GM12878 (cell line): ENCODE results near the gene CSF3R. TPM values are rescaled to one million over a fixed set of nuclear protein-coding genes. Genes with fewer than 3 reads are reported as not detected.

Experiments
- ATAC-seq: fragments of 200-7000 bp; cut with Tn5 transposase; 3 replicates; pipeline ENCODE4 v1.9.1; 2020; ENCODE audit warnings: mild to moderate bottlenecking, moderate library complexity
- BruUV-seq: library from RNA; stranded (reverse); fragments of 400-500 nt; replicated peaks from 2 replicates; lab custom pipeline; 2021; lab: Mats Ljungman, UMichigan
- CTCF ChIA-PET: fragments of 300-600 bp; sonication (Branson Sonifier 250); formaldehyde crosslinking; extraction: SDS; loops from one replicate; lab custom pipeline; 2021; ENCODE audit warnings: inconsistent platforms; lab: Yijun Ruan, JAX
- POLR2A ChIA-PET: fragments of 350-600 bp; formaldehyde crosslinking; extraction: SDS; loops from one replicate; lab custom pipeline; 2021; ENCODE audit warnings: inconsistent platforms; lab: Charles Lee
- RAD21 ChIA-PET: fragments of 300-600 bp; sonication (Branson Sonifier 250); formaldehyde crosslinking; loops from one replicate; lab custom pipeline; 2023; ENCODE audit warnings: antibody characterized with exemption; ENCODE audit not compliant: unreplicated experiment; lab: Charles Lee
- SMC1A ChIA-PET: fragments of 300-600 bp; sonication (Branson Sonifier 250); formaldehyde crosslinking; loops from one replicate; lab custom pipeline; 2023; ENCODE audit not compliant: unreplicated experiment, uncharacterized antibody; lab: Charles Lee
- DNase-seq: peaks from one replicate; pipeline ENCODE4 v3.0.0-alpha.2; 2011; ENCODE audit warnings: low read depth, low spot score
- FAIRE-seq: peaks from 3 replicates; lab custom pipeline; 2011; peaks lifted over from hg19 to GRCh38; lab: Jason Lieb, UNC
- H2AFZ ChIP-seq: 2 replicates; pipeline ENCODE4 v1.6.0; 2011; ENCODE audit warnings: low read depth, low read length, control low read depth; ENCODE audit not compliant: control insufficient read depth
- H3K27ac ChIP-seq: 2 replicates; pipeline ENCODE4 v1.5.1; 2011; ENCODE audit warnings: control low read depth; ENCODE audit not compliant: control insufficient read depth, insufficient read depth
- H3K27me3 ChIP-seq, 2 experiments: replicated peaks in 1 of 2; 2 replicates each; pipeline versions ENCODE4 v1.6.0 to v1.6.1; 2011; ENCODE audit warnings: low read length in 1 of 2; ENCODE audit not compliant: control insufficient read depth in 2 of 2, insufficient read depth in 2 of 2
- H3K36me3 ChIP-seq, 2 experiments: 2 replicates each; pipeline ENCODE4 v1.5.1; 2011; ENCODE audit warnings: low read length in 1 of 2; ENCODE audit not compliant: control insufficient read depth in 2 of 2, insufficient read depth in 2 of 2
- H3K4me1 ChIP-seq: 2 replicates; pipeline ENCODE4 v1.6.1; 2011; ENCODE audit warnings: mild to moderate bottlenecking, low read length, moderate library complexity, mixed read lengths; ENCODE audit not compliant: control insufficient read depth, insufficient read depth
- H3K4me2 ChIP-seq: 2 replicates; pipeline ENCODE4 v1.6.0; 2011; ENCODE audit warnings: control low read depth; ENCODE audit not compliant: control insufficient read depth, insufficient read depth
- H3K4me3 ChIP-seq: fragments of 200-600 bp; sonication (generic); 2 replicates; pipeline ENCODE4 v1.5.1; 2016
- H3K79me2 ChIP-seq: 2 replicates; pipeline ENCODE4 v1.6.0; 2011; ENCODE audit warnings: low read length; ENCODE audit not compliant: control insufficient read depth, insufficient read depth
- H3K9ac ChIP-seq: 2 replicates; pipeline ENCODE4 v1.8.0; 2011; ENCODE audit warnings: low read length, control low read depth, mixed read lengths; ENCODE audit not compliant: control insufficient read depth, insufficient read depth
- H3K9me3 ChIP-seq: replicated peaks from 3 replicates; pipeline ENCODE4 v1.5.1; 2011; ENCODE audit warnings: mild to moderate bottlenecking, low read length; ENCODE audit not compliant: control insufficient read depth, insufficient read depth
- H4K20me1 ChIP-seq: 2 replicates; pipeline ENCODE4 v1.6.0; 2011; ENCODE audit not compliant: control insufficient read depth, insufficient read depth
- JUNB ChIP-seq: IDR thresholded peaks from 2 replicates; pipeline ENCODE4 v1.6.1; 2016; ENCODE audit warnings: antibody characterized with exemption, mild to moderate bottlenecking
- MAX ChIP-seq: IDR thresholded peaks from 2 replicates; pipeline ENCODE4 v1.6.1; 2012; ENCODE audit warnings: low read depth, low read length, improper control_type of control experiment
- PRDM15 ChIP-seq: fragments of 450-650 bp; formaldehyde crosslinking; IDR thresholded peaks from 2 replicates; pipeline ENCODE4 v1.4.0; 2020; ENCODE audit warnings: mild to moderate bottlenecking, moderate library complexity
- WGBS: methylation state at CpG from one replicate; pipeline ENCODE4 v1.1.6; 2016; ENCODE audit warnings: low lambda C conversion rate; ENCODE audit not compliant: insufficient replicate concordance, insufficient coverage; ENCODE audit errors: missing lambda C conversion rate; 5-methylcytosine and 5-hydroxymethylcytosine counted together
- in situ Hi-C: fragments of 300-500 bp; cut with MboI; formaldehyde crosslinking; loops from 9 replicates; pipeline ENCODE4 v1.14.3; 2018; ENCODE audit warnings: mixed read lengths
- intact Hi-C: fragments of 100-400 bp; cut with micrococcal nuclease; formaldehyde crosslinking; loops from one replicate; pipeline ENCODE4 v1.14.2; 2022; ENCODE audit not compliant: unreplicated experiment
- polyA plus RNA-seq, 11 experiments: library from polyadenylated mRNA; depleted of rRNA in 4 of 11; unstranded in 6 of 11; stranded (reverse) in 5 of 11; fragments of >200 nt; fragmentation: Nextera tagmentation in 4 of 11; fragmentation: Illumina TruSeq in 1 of 11; extraction: Ambion mirVana in 4 of 11; extraction: Trizol in 1 of 11; gene quantifications; 1 replicate in 1 of 11; 2 replicates in 10 of 11; pipeline versions ENCODE4 v1.2.1 to v1.2.3, GENCODE V29; 2011 to 2016; ENCODE audit warnings: inconsistent platforms in 2 of 11, missing spikeins in 2 of 11, low read depth in 1 of 11
- total RNA-seq, 4 experiments: library from RNA; depleted of rRNA in 3 of 4; stranded (reverse); fragments of >200 nt in 3 of 4; fragmentation: Illumina TruSeq in 1 of 4; extraction: Trizol in 1 of 4; gene quantifications; 2 replicates each; pipeline versions ENCODE4 v1.2.1 to v1.2.3, GENCODE V29; 2013 to 2021

Gene CSF3R
- total and polyA plus RNA-seq, 10 of the 15 experiments (the other 5 are each of a cell fraction or from before 2014, with no cell fraction given), result 0.13 TPM; not detected in 9

DNA sequence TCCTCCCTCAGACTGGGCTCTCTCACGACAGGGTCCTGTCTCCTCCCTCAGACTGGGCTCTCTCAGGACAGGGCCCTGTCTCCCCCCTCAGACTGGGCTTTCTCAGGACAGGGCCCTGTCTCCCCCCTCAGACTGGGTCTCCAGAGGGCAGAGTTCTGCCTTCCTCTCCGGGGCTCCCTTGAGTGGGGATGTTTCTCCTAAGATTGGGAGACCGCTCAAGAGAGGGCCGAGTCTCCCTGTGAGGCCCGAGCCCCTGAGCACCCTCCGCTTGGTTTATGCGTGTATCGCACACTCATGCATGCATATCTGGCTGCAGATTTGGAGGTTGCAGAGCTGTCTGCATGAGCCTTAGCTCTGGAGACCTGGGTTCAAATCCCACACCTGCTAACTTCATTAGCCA lies 39.3 kb upstream of the CSF3R start (continued):
- TF ChIP-seq PRDM15 (CRISPR knock-in tag), result no peak

DNA sequence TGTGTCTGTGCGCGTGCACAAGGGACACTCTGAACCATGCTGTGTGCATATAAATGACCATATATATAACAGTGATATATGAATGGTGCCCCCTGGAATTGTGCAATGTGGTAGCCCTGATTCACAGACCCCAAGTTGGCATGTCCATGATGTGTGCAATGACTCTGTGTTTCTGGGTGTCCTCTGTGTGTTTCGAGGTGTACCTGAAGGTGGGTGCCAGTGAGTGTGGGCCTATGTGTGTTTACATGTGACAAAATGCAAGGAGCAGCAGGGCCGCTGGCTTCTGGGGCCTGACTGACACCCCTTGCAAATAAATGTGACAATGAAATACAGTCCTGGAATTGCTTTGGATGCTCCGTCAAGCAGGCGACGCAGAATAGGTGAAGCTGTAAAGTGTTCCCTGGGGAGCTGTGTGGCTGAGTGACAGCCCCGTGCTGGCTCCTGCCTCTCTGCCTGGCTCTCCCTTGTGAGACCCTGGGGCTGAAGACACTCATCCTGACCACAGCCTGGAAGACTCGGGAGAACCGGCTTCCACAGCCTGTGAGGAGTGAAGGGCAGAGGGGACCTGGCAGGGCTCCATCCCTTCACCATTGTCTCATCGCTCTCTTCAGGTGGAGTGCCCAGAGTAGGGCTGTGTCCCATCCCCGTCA lies 38.2 kb upstream of the CSF3R start:
- H3K79me2 ChIP-seq, result no peaks in the 10 kb centered on the region
- no peak for FAIRE-seq
- ChIA-PET RAD21 (no interaction called here), POLR2A (no interaction called here), SMC1A (no interaction called here), CTCF (no interaction called here)
- H3K36me3 ChIP-seq, result no peaks in the 10 kb centered on the region
- H3K9me3 ChIP-seq, result no peaks in the 10 kb centered on the region
- no TSS peak for BruUV-seq
- H3K4me3 ChIP-seq, result no peak overlapping the region
- TF ChIP-seq MAX (no peak), JUNB (no peak)
- in situ Hi-C loops, result no loop called here
- H3K27me3 ChIP-seq, result no peaks in the 10 kb centered on the region
- H3K4me1 ChIP-seq, result no peaks in the 10 kb centered on the region
- no peak for ATAC-seq
- no peak overlapping the region for H3K9ac ChIP-seq
- H4K20me1 ChIP-seq, result no peaks in the 10 kb centered on the region
- no peak overlapping the region for H2AFZ ChIP-seq
- H3K4me2 ChIP-seq, result no peak overlapping the region
- intact Hi-C loops, result no loop called here
- H3K27ac ChIP-seq, result no peak overlapping the region
- DNase-seq, result no peak
- WGBS, result 27% methylated on average over 12 of the region's 12 CpGs
